Stimulated activated CD4-positive, alpha-beta T cell treated with anti-CD3 and anti-CD28 coated beads, Interleukin-1b, Interleukin-23, amount 100 ng/mL, for 1 hour (primary cell): ENCODE measurements around the gene PMS2.
"Not testable (repeated sequence)": the region's sequence is repeated elsewhere in the genome, so short reads cannot be mapped to it uniquely, and the experiment has no call there.

Experiments used
- DNase-seq, 2 donors: peaks; one replicate each; pipeline ENCODE4 v3.0.0-alpha.2; 2020; ENCODE audit warnings: low read depth in 2 of 2

Gene PMS2

DNA sequence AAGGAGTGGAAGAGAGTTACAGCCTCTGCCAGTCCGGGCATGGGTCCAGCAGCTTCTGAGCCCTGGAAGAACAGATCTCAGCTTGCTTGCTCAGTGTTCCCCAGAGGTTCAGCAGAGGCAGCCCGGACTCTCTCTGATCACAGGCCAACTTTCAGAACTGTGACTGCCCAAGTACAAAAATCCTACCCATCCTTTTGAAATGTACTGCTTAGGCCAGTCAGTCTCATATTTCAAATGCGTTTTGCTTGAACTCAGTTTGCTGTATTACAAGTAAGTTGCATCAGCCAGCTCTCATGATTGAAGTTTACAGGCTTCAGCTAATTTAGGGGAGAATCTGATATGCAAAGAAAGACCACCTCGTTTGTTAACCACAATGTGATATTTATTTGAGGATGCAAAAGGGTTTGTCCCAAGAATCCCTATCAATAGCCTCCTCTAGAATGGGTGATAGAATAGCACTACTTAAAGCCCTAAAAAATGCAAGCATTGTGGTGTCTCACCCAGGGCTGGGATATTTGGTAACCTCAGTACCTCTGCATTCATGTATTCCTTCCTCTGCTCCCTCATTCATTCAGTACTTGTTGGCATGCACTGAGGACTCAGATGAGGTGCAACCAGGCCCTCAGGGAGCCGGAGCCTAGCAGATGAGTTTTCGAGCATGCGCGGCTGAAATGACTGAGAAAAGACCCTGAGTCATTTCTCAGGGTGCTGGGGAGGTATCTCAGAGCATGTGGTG lies 7.2 kb upstream of the PMS2 start:
- DNase-seq, result no peak

DNA sequence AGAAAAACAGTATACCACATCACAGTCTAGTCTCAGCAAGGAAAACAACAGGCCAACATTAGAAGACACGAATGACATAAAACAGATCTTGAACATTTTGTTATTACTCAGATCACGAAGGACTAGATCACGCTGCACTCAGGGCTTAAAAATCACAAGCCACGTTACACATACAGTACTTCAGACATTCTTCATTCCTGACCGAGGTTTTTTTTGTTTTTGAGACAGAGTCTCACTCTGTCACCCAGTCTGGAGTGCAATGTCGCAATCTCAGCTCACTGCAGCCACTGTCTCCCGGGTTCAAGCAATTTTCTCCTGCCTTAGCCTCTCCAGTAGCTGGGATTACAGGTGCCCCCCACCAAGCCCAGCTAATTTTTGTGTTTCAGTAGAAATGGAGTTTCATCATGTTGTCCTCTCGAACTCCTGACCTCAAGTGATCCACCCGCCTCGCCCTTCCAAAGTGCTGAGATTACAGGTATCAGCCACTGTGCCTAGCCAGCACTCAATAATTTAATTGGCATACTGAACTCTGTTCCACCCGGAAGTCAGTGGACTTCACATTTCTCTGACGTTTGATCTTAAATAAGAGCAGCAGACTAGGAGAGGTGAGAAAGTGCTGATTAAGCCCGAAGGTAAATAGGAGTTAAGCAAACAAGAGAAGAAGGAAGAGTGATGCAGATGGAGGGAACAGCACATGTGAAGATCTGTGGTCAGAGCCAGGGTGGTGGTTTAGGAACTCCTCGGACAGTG lies 3.7 kb upstream of the PMS2 start:
- no peak for DNase-seq

DNA sequence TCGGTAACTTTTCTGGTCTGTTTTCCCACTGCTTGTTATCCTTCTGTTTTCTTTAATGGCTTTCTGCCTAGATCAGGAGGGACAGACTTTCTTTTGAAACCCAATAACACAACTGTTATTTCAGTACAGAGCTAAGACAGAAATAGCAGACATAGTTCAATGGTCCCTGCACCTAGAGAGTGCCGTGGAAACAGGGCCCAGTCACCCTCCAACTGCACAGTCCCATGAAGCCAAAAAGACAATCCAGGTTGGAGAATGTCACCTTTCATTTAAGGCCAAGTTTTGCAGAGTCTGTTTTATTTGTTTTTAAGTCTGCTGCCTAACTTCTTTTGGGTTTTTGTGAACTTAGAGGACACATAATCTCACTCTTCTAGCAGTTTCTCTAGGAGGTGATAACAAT lies 2.7 kb upstream of the PMS2 start:
- DNase-seq, result no peak

- DNase-seq, result not testable (repeated sequence)
Measured at GRCh38 chr7:6010370-6010769, 1.5 kb upstream of the PMS2 start.

- not testable (repeated sequence) for DNase-seq
Measured at GRCh38 chr7:6007835-6008590, 836 bp downstream of the PMS2 start.

DNA sequence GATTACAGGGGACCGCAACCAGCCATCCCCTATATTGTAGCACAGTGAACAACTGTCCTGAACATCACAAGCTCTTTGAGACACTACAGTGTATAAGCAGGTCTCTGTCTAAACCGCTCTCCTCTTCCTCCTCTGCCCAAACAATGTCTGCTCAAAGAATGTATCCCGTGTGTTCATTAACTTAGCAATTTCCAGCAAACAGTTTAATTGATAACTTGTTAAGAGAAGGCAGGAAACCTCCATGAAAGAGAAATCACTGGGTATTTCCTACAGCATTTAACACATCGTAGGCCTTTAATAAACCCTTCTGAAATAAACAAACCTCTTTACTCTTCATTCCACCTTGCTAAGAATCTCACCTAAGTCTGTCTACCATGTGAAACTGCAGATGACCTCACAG lies 1.5 kb downstream of the PMS2 start:
- DNase-seq, result no peak

DNA sequence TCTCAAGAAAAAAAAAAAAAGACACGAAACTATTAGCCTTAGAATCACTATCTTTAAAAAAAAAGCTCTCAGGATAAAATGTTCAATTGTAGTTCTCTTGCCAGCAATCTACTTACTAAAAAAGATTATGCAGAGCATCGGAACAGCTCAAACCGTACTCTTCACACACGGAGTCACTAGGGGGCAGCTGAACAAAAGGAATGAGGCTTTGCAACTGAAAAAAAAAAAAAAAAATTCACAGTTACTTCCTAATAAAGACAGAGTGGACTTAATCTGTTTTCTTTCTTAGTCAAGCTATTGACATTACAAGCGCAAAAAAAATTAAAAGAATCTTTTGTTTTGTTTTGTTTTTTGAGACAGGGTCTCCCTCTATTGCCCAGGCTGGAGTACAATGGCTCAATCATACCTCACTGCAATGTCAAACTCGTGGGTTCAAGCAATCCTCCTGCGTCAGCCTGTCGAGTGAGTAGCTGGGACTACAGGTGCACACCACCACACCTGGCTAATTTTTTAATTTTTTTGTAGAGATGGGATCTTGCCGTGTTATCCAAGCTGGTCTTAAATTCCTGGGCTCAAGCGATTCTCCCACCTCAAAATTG lies 11.5 kb downstream of the PMS2 start:
- peak in 1 of 2 donors; percentile 15 for DNase-seq

GRCh38 chr7:5987061-5987460 lies 21.8 kb downstream of the PMS2 start:
- DNase-seq, result not testable (repeated sequence)

- not testable (repeated sequence) for DNase-seq
Measured at GRCh38 chr7:5979680-5980314, 29.1 kb downstream of the PMS2 start.

DNA sequence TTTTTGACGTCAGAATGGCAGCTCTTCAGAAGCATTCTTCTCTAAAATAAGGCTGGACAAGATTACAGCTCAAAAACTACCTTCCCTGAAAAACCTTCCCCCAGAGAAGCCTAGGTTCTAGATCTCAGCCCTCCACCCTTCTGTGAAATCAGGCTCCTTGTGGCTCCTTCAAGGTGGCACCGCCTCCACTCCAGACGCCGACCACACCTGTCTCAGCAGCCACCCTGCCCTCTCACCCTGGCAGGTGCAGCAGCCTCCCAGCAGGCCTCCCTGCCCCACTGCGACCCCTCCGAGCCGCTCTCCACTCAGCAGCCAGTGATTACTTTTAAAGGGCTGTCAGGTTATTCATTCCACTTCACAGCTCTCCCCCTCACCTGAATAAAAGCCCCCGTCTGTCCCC lies 35.3 kb downstream of the PMS2 start:
- not testable (repeated sequence) for DNase-seq

DNA sequence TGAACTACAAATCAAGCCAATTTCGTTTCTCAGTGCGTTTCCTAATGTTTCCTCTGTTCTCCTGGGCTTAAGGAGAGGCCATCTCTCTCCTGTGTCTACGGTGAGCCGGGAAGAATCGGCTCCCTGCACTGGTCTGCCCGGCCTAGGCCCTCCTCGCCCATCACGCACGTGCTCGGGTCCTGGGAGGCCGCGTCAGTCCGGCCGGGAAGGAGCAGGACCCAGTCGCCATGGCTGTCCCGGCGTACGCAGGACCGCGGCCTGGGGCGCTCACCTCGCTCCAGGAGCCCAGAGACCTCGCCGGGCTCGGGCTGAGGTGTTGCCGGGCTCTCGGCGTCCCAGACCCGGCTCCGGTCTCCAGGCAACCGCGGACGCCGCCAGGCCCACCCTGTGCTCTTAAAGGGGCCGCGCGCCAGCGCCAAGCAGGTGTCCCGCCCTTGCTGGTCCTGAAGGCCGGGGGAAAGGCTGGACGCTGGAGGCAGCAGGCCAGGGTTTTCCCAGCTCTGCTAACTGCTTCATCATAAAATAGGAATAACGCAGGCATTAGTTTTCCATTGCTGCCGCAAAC lies 38.4 kb downstream of the PMS2 start, which contains the start of gene RSPH10B:
TSS of gene RSPH10B (minus strand) at position 343 of the 565 bp plus-strand sequence. CDS start 3,573 bp downstream, outside the sequence.
- DNase-seq, result not testable (repeated sequence)

DNA sequence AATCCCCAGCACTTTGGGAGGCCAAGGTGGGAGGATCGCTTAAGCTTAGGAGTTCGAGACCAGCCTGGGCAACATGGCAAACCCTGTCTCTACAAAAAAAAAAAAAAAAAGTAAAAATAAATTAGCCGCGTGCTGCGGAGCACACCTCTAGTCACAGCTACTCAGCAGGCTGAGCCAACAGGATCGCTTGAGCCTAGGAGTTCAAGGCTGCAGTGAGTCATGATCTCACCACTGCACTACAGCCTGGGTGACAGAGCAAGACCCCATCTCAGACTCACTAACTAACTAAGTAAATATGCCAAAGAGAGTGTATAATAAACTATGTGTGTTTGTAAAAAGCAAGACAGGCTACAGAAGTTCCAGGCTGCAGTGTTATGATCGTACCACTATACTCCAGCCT lies 45.0 kb downstream of the PMS2 start:
- not testable (repeated sequence) for DNase-seq

- not testable (repeated sequence) for DNase-seq
Measured at GRCh38 chr7:5963205-5963604, 45.6 kb downstream of the PMS2 start.

DNA sequence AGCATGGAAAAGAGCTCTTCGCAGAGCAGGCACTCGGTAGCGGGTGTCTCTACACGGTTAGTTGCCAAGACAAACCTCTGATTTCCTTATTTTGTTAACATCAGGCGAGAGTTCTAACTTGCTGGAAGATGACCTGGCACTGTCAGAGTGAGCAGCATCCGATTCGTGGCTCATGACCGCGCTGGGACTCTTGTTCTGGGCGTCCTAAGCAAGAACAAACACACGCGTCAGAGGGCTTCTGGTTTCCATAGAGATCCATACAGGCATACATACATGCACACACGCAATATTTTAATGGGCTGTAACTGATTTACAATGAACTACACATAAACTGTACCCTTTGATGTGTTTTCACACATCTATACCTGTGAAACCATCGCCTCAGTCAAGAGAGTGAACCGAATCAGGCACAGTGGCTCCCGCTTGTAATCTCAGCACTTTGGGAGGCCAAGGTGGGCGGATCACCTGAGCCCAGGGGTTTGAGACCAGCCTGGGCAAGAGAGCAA lies 73.9 kb downstream of the PMS2 start:
- not testable (repeated sequence) for DNase-seq

- DNase-seq, result not testable (repeated sequence)
Measured at GRCh38 chr7:5931905-5932644, 76.8 kb downstream of the PMS2 start.

GRCh38 chr7:5931250-5931649 lies 77.6 kb downstream of the PMS2 start:
- not testable (repeated sequence) for DNase-seq

DNA sequence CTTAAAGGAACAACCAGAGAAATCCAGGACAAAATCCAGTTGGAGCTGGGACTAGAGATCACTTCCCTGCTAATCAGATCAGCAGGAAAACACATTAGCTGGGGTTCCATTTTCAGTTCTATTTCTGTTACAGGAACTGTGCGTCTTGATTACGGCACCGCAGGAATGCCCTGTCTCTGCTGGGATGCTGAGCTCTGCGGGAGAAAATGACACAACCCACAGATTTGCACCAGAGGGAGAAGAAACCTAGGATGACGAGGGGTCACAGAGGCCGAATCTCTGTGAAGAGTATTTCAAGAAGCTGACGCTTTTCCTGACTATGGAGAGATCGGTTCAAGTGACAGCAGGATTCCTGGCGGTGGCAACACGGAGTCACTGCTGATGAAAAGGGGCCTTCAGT lies 78.6 kb downstream of the PMS2 start:
- not testable (repeated sequence) for DNase-seq

DNA sequence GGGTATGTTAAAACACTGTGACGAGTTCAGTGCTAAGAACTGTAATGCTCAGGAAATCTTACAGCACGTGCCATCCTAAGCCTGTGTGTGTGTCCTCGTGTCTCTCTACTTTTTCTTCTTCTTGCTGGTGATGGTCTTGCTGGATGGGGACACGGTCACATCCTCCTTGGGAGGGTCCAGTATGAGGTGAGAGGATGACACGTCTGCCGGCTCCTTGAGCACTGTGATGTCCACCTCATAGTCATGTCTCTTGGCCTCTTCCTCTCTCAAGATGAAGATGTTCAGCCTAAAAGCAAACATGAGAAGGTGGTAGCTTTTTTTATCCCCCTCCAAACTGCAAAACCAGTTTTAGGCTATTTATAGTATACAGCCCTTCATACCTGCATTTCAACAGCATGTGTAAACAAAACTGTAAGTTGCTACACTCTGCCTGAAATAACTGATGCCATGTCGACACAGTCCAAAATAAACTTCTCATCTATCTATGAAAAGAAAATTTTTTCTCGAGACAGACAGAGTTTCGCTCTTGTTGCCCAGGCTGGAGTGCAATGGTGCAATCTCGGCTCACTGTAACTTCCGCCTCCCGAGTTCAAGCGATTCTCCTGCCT lies 82.5 kb downstream of the PMS2 start:
- DNase-seq, result not testable (repeated sequence)

DNA sequence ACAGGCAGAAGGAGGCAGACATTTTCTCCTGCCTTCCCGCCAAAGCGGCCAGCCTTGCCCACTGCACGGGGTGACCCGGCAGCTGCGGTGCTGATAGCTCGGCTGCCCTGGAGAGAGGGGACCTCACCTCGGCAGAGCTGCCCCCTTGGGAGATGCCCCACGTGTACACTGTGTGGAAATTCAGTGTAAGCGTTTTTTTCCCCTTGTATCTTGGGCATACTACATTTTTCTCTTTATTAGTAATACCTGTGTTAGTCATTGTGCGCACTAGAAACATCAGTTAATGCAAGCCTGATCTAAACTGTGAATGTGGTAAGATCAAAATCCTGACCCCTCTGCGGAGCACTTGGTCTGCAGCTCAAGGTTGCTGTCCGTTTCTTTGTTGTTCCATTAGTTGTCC lies 84.2 kb downstream of the PMS2 start:
- not testable (repeated sequence) for DNase-seq

- DNase-seq, result not testable (repeated sequence)
Measured at GRCh38 chr7:5924180-5924579, 84.7 kb downstream of the PMS2 start.
